IPS-NIHi7 (cell line): ENCODE data around the gene COQ5.

Experiments
- DNase-seq: peaks from one replicate; pipeline ENCODE4 v3.0.0; 2012; ENCODE audit warnings: mixed read lengths; ENCODE audit errors: extremely low spot score

Gene COQ5

GRCh38 chr12:120483621-120484020 lies 45.3 kb downstream of the COQ5 start:
- DNase-seq: no peak

DNA sequence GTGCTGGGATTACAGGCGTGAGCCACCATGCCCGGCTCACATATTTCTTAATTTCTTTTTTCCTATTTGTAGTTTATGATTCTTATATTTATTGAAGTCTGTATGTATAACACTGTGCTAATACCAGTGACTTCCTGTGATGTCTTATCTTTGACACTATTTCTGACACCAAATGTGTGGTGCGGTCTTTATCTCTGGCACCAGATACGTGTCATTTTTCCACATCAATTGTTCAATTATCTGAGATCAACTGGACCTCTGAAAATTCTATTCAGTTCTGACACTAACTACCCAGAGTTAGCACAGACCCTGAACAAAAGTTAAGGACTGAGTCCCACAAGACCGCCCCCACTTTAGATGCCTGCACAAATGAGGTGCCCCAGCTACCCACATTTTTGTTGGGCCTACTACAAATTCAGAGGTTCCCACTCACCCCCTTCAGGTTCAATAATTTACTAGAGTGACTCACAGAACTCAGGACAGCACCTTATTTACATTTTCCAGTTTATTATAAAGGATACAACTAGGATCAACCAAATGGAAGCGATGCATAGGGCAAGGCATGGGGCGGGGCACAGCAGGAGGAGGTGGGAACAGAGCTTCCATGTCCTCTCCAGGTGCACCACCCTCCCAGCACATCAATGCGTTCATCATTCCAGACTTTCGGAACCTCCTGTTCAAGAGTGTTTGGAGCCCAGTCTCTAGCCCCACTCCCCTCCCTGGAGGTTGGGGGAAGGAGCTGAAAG lies 47.8 kb downstream of the COQ5 start:
- DNase-seq: no peak

GRCh38 chr12:120480211-120480610 lies 48.7 kb downstream of the COQ5 start:
- DNase-seq: no peak

GRCh38 chr12:120479458-120479857 lies 49.5 kb downstream of the COQ5 start:
- DNase-seq: no peak

DNA sequence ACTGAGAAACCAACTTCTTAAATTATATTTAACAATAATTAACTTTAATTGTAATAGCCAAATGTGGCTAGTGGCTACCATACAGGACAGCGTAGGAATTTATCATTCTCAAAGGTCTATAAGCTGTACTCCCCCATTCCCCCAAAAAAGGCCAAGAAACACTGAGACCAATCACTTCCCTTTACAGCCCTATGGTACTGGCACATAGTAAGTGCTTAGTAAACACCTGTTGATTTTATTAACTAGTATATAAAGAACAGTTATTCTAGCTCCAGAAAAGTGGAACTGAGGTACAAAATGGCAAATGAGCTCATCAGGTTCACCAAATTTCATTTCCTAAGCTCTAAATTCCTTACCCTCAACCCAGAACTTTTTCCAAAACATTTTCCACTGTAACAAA lies 53.3 kb downstream of the COQ5 start:
- DNase-seq: no peak

- peak; percentile 44 for DNase-seq
Observed at GRCh38 chr12:120474616-120474960, 54.4 kb downstream of the COQ5 start.

GRCh38 chr12:120473807-120474615 lies 54.9 kb downstream of the COQ5 start:
- no peak for DNase-seq

DNA sequence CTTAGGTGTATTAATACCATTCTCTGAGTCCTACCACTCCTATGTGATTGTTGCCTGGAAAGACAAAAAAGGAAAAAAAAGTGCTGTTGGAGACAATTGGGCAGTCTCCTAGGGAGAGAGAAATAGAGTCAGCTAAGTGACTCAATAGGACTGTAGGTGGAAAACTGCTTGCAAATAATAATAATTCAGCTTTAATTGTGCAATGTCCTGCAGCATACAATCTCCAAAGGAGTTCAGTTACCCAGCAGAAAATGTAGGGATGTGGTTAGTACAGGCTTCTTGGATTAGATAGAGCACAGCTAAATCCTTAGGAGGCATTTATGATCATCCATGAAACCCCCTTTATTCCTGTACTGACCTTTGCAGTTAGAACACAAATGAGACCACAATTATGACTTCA lies 56.4 kb downstream of the COQ5 start:
- no peak for DNase-seq

DNA sequence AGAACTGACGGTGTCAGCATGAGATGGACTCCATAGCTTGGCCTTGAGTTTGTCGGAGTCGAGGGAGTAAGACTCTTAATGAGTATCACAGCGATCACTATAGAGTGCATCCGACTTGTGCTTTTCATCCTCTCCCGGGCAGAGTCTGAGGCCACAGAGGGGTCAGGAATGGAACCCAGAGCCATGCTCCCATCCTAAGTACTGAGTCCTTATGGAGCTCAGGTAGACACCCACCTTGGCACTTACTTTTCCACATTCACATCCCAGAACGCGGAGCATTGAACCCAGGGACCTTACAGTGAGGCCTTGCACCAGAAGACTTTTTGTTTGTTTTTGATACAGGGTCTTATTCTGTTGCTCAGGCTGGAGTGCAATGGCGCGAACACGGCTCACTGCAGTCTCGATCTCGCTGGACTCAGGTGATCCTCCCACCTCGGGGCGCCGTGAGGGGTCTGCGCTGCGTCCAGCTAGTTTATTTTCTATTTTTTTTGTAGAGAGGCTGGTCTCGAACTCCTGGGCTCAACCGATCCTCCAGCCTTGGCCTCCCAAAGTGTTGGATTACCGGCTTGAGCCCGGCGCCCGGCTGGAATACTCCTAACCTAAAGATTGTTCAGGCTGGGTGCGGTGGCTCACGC lies 58.7 kb downstream of the COQ5 start:
- DNase-seq: no peak

DNA sequence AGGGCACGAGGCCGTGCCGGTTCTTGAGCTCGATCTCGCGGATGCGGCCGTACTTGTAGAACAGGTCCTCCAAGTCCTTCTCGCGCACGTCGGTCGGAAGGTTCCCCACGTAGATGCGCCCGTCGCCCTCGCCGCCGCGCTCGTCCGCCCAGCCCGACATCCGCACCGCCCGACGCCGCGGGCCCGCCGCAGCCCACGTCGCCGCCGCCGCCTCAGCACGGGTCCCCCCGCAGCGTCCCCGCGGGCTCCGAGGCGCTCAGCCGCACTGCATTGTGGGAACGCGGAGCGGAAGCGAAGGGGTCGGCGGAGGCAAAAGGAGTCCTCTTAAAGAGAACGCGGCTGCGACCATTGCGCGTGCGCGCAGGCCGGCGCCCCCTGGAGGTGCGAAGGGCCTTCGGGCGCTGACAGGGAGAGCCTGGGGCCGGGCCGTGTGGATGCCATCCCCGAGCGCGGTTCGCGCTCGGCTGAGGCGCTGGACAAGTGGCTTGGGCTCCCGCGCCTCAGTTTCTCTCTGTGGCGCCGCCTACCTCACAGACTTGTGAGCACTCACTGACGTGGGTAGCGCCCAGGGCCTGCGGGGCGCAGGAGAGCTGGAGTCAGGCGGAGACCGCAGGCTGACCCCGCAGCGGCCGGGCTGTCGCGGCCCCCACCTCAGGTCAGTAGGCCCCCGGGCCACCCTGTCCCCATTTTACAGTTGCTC lies 59.4 kb downstream of the COQ5 start, which contains the start of gene SRSF9:
Gene SRSF9, minus strand, starts transcription at position 299 of the 700 bp plus-strand sequence. Its CDS starts 139 bp downstream, at position 160.
- peak; percentile 98 for DNase-seq

DNA sequence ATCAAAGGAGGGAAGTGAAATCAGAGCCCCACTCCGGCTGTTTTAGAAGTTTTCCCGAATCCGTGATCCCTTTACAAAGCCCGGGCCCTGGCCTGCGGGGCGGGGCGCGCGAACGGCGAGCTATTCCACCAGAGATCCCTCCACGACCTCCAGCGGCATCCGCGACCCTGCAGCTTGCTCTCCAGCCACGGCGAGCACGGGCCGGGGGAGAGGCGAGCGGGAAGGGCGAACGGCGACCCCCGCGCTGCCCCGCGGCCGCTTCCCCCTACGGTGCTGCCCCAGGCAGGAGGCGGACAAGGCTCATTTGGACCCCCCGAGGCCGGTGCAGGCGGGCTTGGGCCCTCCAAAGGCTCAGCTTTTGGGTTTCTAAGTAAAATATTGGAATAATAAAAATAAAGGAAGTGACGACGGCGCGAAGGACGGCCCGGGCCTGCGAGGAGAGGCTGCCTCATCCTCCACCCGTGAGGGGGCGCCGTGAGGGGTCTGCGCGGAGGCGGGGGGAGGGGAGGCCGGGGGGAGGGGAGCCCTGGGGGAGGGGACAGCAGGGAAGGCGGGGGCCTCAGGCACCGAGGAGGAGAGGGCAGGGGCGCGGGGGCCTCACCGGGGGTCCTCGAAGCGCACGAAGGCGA lies 60.0 kb downstream of the COQ5 start:
- DNase-seq: peak; percentile 70

GRCh38 chr12:120468325-120468820 lies 60.6 kb downstream of the COQ5 start:
- DNase-seq: peak; percentile 23

- no peak for DNase-seq
Observed at GRCh38 chr12:120467439-120467838, 61.5 kb downstream of the COQ5 start.

GRCh38 chr12:120466560-120467315 lies 62.2 kb downstream of the COQ5 start:
- no peak for DNase-seq

DNA sequence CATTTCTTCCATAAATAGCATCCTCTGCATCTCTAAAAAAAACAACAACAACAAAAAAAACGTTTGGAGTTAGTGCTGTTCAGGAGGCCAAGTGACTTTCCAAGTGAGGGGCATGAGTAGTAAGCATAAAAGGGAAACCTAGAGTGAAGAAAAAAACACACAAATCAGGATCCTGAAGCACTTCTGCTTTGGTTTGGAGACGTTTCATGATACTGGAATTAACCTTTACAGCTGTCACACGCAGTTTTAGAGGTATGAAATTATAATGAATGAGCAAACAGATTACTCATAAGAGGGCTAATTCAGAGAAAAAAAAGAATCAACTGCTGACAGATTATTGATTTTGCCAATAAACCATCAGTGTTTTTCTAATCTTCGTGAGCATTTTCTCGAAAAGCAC lies 63.2 kb downstream of the COQ5 start:
- DNase-seq: no peak

DNA sequence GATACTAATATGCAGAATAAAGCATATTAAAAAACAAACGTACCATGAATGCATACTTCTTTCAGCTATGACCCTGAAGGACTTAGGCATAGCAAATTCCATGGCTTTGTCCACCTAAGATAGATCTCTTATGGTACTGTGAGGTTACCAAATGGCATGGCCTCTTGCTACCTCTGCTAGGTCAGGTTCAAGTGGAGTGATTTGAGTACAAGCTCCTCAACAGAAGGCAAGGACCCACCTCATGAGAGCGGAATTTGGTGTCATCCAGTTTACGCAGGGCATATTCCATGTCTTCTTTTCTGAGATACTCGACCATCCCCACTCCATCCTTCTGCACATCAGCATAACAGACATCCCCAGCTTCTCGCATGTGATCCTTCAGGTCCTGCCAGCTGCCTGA lies 65.2 kb downstream of the COQ5 start:
- no peak for DNase-seq

- no peak for DNase-seq
Observed at GRCh38 chr12:120462099-120462640, 66.8 kb downstream of the COQ5 start.

DNA sequence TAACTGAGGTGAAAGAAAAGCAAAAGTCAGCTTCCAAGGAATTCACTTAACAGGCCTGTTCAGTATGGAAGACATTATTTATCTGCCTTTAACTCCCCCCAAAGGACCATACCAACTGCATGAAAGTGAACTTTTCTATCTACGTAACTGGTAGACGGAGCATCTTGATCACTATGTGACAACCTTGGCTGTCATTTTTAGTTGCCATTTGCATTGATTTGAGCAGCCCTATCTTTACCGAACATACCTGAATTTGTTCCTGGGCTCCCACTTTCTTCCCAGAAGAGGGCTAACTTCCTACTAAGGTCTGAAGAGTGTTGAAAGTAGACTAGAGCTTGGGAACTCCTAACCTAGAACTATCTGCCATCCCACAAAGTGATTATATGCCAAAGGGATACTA lies 68.8 kb downstream of the COQ5 start:
- DNase-seq: no peak

GRCh38 chr12:120457133-120457532 lies 71.8 kb downstream of the COQ5 start:
- peak; percentile 62 for DNase-seq

- DNase-seq: no peak
Observed at GRCh38 chr12:120455302-120455701, 73.7 kb downstream of the COQ5 start.
